SK-N-SH treated with all-trans-retinoic acid at 6 μM for 48 hours (cell line): ENCODE measurements around the gene RNF213.

Experiments
- ATAC-seq: fragments of 200-7000 bp; cut with Tn5 transposase; 3 replicates; pipeline ENCODE4 v1.9.1; 2020; ENCODE audit warnings: mild to moderate bottlenecking, moderate library complexity
- BACH2 ChIP-seq: fragments of 250-450 bp; sonication (Bioruptor Pico); IDR thresholded peaks from 2 replicates; pipeline ENCODE4 v1.9.0; 2021; ENCODE audit warnings: mild to moderate bottlenecking, borderline replicate concordance
- CSDC2 ChIP-seq: fragments of 250-450 bp; sonication (Bioruptor Pico); IDR thresholded peaks from 2 replicates; pipeline ENCODE4 v1.5.0; 2020; ENCODE audit warnings: mild to moderate bottlenecking, moderate library complexity
- ESRRG ChIP-seq: fragments of 250-450 bp; sonication (Bioruptor Pico); IDR thresholded peaks from 2 replicates; pipeline ENCODE4 v1.6.1; 2021; ENCODE audit warnings: mild to moderate bottlenecking
- GLIS3 ChIP-seq: fragments of 250-450 bp; sonication (Bioruptor Pico); IDR thresholded peaks from 2 replicates; pipeline ENCODE4 v1.5.0; 2020; ENCODE audit warnings: mild to moderate bottlenecking, moderate library complexity
- ISL1 ChIP-seq: fragments of 250-450 bp; sonication (Bioruptor Pico); IDR thresholded peaks from 2 replicates; pipeline ENCODE4 v2.1.2; 2022; ENCODE audit warnings: mild to moderate bottlenecking, moderate library complexity
- OSR1 ChIP-seq: fragments of 250-450 bp; sonication (Bioruptor Pico); IDR thresholded peaks from 2 replicates; pipeline ENCODE4 v1.8.0; 2022; ENCODE audit warnings: moderate library complexity, mild to moderate bottlenecking, inconsistent platforms
- PPARA ChIP-seq: fragments of 250-450 bp; sonication (Bioruptor Pico); IDR thresholded peaks from 2 replicates; pipeline ENCODE4 v1.5.0; 2020; ENCODE audit warnings: mild to moderate bottlenecking, borderline replicate concordance
- RARB ChIP-seq: fragments of 250-450 bp; sonication (Bioruptor Pico); IDR thresholded peaks from 2 replicates; pipeline ENCODE4 v1.8.0; 2021; ENCODE audit warnings: mild to moderate bottlenecking, moderate library complexity
- TCF4 ChIP-seq: fragments of 250-450 bp; sonication (Bioruptor Pico); IDR thresholded peaks from 2 replicates; pipeline ENCODE4 v1.8.0; 2021; ENCODE audit warnings: mild to moderate bottlenecking, moderate library complexity, borderline replicate concordance
- TOX ChIP-seq: fragments of 250-450 bp; sonication (Bioruptor Pico); IDR thresholded peaks from 2 replicates; pipeline ENCODE4 v1.8.0; 2021; ENCODE audit warnings: mild to moderate bottlenecking, moderate library complexity, borderline replicate concordance
- ZC3H10 ChIP-seq: fragments of 250-450 bp; sonication (Bioruptor Pico); IDR thresholded peaks from 2 replicates; pipeline ENCODE4 v1.5.1; 2021; ENCODE audit warnings: mild to moderate bottlenecking, moderate library complexity
- ZFP3 ChIP-seq: fragments of 250-450 bp; sonication (Bioruptor Pico); IDR thresholded peaks from 2 replicates; pipeline ENCODE4 v1.5.0; 2020; ENCODE audit warnings: mild to moderate bottlenecking, moderate library complexity
- ZFP30 ChIP-seq: fragments of 450-650 bp; formaldehyde crosslinking; IDR thresholded peaks from 2 replicates; pipeline ENCODE4 v1.5.0; 2022; ENCODE audit warnings: mild to moderate bottlenecking, moderate library complexity
- ZNF565 ChIP-seq: fragments of 450-650 bp; formaldehyde crosslinking; conservative IDR thresholded peaks from 2 replicates; pipeline ENCODE4 v1.5.0; 2020; ENCODE audit warnings: low read depth, mild to moderate bottlenecking, moderate library complexity
- ZNF70 ChIP-seq: fragments of 450-650 bp; formaldehyde crosslinking; IDR thresholded peaks from 2 replicates; pipeline ENCODE4 v1.5.0; 2020; ENCODE audit warnings: mild to moderate bottlenecking, moderate library complexity
- ZNF8 ChIP-seq: fragments of 450-650 bp; formaldehyde crosslinking; IDR thresholded peaks from 2 replicates; pipeline ENCODE4 v1.5.0; 2020; ENCODE audit warnings: mild to moderate bottlenecking, moderate library complexity
- TF ChIP-seq, protein P1 (sequence below): fragments of 250-450 bp; sonication (Bioruptor Pico); IDR thresholded peaks from 2 replicates; pipeline ENCODE4 v1.5.1; 2020; ENCODE audit warnings: low read depth, mild to moderate bottlenecking, moderate library complexity
- TF ChIP-seq, protein P2 (sequence below): fragments of 250-450 bp; sonication (Bioruptor Pico); IDR thresholded peaks from 2 replicates; pipeline ENCODE4 v1.5.0; 2020; ENCODE audit warnings: mild to moderate bottlenecking, moderate library complexity
- TF ChIP-seq, protein P3 (sequence below): fragments of 250-450 bp; sonication (Bioruptor Pico); IDR thresholded peaks from 2 replicates; pipeline ENCODE4 v1.8.0; 2021; ENCODE audit warnings: low read depth, mild to moderate bottlenecking, moderate library complexity, borderline replicate concordance

Gene RNF213

DNA sequence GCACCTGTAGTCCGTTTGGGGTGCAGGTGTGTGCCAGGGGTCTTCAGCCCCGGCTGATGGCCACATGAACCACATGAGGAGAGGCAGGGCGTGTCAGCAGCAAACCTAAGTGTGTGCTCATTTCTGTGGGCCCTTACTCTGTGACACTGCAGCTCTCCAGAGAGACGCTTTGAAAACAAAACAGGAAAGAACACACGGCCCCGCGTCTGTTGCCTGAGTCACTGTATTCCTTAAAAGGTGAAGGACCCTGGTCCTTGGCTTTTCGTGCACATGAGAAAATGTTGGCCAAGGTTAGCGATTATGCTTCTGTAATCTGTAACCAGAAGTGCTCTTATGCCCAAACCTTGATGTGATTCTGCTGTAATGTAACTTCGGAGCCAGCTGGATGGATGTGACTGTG is 176.9 kb downstream of the RNF213 start:
- TF ChIP-seq BACH2 (CRISPR knock-in tag): no peak
- no peak for ATAC-seq

DNA sequence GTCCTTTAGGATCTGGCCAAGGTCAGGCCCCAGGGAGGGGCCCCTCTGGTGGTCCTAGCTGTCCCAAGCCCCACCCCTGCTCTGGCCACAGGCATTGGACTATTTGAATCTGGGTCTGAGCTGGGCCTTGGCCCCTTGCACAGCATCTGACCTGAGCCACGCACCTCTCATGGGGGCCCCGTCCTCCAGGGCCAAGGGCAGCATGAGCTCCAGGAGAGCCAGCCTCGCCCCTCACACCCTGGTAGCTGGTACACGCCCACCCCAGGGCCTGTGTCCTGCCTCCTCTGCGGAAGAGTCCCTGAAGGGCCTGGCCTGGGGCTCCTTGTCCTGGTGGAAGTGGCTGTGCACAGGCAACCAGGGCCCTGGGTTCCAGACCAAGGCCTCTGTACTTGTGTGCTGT is 178.2 kb downstream of the RNF213 start:
- TF ChIP-seq TCF4 (CRISPR knock-in tag): no peak
- no peak for TF ChIP-seq ZNF70 (CRISPR knock-in tag)
- TF ChIP-seq OSR1 (CRISPR knock-in tag): no peak
- TF ChIP-seq ISL1 (CRISPR knock-in tag): no peak
- TF ChIP-seq, protein P1, sequence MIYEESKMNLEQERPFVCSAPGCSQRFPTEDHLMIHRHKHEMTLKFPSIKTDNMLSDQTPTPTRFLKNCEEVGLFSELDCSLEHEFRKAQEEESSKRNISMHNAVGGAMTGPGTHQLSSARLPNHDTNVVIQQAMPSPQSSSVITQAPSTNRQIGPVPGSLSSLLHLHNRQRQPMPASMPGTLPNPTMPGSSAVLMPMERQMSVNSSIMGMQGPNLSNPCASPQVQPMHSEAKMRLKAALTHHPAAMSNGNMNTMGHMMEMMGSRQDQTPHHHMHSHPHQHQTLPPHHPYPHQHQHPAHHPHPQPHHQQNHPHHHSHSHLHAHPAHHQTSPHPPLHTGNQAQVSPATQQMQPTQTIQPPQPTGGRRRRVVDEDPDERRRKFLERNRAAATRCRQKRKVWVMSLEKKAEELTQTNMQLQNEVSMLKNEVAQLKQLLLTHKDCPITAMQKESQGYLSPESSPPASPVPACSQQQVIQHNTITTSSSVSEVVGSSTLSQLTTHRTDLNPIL (CRISPR knock-in tag): no peak
- TF ChIP-seq, protein P2, sequence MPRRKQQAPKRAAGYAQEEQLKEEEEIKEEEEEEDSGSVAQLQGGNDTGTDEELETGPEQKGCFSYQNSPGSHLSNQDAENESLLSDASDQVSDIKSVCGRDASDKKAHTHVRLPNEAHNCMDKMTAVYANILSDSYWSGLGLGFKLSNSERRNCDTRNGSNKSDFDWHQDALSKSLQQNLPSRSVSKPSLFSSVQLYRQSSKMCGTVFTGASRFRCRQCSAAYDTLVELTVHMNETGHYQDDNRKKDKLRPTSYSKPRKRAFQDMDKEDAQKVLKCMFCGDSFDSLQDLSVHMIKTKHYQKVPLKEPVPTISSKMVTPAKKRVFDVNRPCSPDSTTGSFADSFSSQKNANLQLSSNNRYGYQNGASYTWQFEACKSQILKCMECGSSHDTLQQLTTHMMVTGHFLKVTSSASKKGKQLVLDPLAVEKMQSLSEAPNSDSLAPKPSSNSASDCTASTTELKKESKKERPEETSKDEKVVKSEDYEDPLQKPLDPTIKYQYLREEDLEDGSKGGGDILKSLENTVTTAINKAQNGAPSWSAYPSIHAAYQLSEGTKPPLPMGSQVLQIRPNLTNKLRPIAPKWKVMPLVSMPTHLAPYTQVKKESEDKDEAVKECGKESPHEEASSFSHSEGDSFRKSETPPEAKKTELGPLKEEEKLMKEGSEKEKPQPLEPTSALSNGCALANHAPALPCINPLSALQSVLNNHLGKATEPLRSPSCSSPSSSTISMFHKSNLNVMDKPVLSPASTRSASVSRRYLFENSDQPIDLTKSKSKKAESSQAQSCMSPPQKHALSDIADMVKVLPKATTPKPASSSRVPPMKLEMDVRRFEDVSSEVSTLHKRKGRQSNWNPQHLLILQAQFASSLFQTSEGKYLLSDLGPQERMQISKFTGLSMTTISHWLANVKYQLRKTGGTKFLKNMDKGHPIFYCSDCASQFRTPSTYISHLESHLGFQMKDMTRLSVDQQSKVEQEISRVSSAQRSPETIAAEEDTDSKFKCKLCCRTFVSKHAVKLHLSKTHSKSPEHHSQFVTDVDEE: no peak
- TF ChIP-seq ZNF565: no peak
- TF ChIP-seq ZFP30: no peak
- TF ChIP-seq CSDC2 (CRISPR knock-in tag): no peak
- no peak for TF ChIP-seq ZC3H10
- TF ChIP-seq ZFP3 (CRISPR knock-in tag): no peak
- TF ChIP-seq GLIS3 (CRISPR knock-in tag): no peak
- TF ChIP-seq RARB (CRISPR knock-in tag): no peak

DNA sequence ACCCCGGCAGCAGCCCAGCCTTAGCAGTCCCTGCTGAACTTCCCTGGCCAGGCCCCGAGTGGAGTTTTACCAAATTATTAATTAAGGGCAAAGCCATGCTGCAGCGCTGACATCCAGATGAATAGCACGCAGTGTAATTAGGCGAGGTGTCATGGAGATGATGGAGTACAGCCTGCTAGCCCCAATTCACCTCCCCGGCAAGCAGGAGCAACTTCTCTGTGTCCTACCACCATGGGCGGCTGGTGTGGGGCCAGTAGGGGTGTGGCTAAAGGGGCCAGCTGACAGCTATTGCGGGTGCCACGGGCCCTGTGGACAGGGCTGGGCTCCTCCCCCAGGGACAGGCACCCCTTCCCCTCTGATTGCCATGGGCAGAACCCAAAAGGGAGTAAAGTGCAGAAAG is 178.8 kb downstream of the RNF213 start:
- no peak for ATAC-seq
- TF ChIP-seq ZNF70 (CRISPR knock-in tag) (no peak), ZFP30 (no peak), TOX (CRISPR knock-in tag) (no peak), ZFP3 (CRISPR knock-in tag) (no peak), TCF4 (CRISPR knock-in tag) (no peak), GLIS3 (CRISPR knock-in tag) (no peak), BACH2 (CRISPR knock-in tag) (no peak), ESRRG (CRISPR knock-in tag) (no peak), ZNF8 (CRISPR knock-in tag) (no peak), PPARA (CRISPR knock-in tag) (no peak), RARB (CRISPR knock-in tag) (no peak), OSR1 (CRISPR knock-in tag) (no peak)
- TF ChIP-seq, protein P1 (CRISPR knock-in tag): no peak
- TF ChIP-seq, protein P2: no peak
- TF ChIP-seq, protein P3, sequence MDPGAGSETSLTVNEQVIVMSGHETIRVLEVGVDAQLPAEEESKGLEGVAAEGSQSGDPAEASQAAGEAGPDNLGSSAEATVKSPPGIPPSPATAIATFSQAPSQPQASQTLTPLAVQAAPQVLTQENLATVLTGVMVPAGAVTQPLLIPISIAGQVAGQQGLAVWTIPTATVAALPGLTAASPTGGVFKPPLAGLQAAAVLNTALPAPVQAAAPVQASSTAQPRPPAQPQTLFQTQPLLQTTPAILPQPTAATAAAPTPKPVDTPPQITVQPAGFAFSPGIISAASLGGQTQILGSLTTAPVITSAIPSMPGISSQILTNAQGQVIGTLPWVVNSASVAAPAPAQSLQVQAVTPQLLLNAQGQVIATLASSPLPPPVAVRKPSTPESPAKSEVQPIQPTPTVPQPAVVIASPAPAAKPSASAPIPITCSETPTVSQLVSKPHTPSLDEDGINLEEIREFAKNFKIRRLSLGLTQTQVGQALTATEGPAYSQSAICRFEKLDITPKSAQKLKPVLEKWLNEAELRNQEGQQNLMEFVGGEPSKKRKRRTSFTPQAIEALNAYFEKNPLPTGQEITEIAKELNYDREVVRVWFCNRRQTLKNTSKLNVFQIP (CRISPR knock-in tag): no peak

More for the DNA sequence above, 178.2 kb downstream of the RNF213 start:
- no peak for ATAC-seq
